H1 (cell line): ENCODE measurements around the gene GTSE1. TPM values are rescaled to one million over a fixed set of nuclear protein-coding genes. Genes with fewer than 3 reads are reported as not detected.

Source experiments
- BACH1 ChIP-seq: IDR thresholded peaks from 2 replicates; pipeline ENCODE4 v1.6.1; 2012; ENCODE audit warnings: low read length, improper control_type of control experiment
- BCL11A ChIP-seq, 2 experiments: IDR thresholded peaks; one replicate each; pipeline ENCODE4 v1.6.1; 2011; ENCODE audit warnings: low read depth in 2 of 2, low read length in 2 of 2, mild to moderate bottlenecking in 2 of 2
- CHD2 ChIP-seq: IDR thresholded peaks from 2 replicates; pipeline ENCODE4 v1.6.1; 2012; ENCODE audit warnings: low read length, improper control_type of control experiment
- EP300 ChIP-seq, 2 experiments: IDR thresholded peaks; 1 replicate in 1 of 2; 2 replicates in 1 of 2; pipeline ENCODE4 v1.6.1; 2011 to 2012; ENCODE audit warnings: low read depth in 2 of 2, low read length in 2 of 2, mild to moderate bottlenecking in 2 of 2, borderline replicate concordance in 1 of 2, inconsistent platforms in 1 of 2, moderate library complexity in 1 of 2
- JUND ChIP-seq: IDR thresholded peaks from 2 replicates; pipeline ENCODE4 v1.6.1; 2011; ENCODE audit warnings: mild to moderate bottlenecking, improper control_type of control experiment, low read length
- KDM1A ChIP-seq: fragments of 200-600, 300-600 bp; sonication (generic); IDR thresholded peaks from 2 replicates; pipeline ENCODE4 v1.7.1; 2016; ENCODE audit warnings: mild to moderate bottlenecking, low read length, borderline replicate concordance
- POU5F1 ChIP-seq: IDR thresholded peaks from 2 replicates; pipeline ENCODE4 v1.6.1; 2011; ENCODE audit warnings: low read depth, mild to moderate bottlenecking, low read length, moderate library complexity
- SIX5 ChIP-seq: IDR thresholded peaks from 2 replicates; pipeline ENCODE4 v1.6.1; 2011; ENCODE audit warnings: mild to moderate bottlenecking, low read depth, low read length
- SP1 ChIP-seq: IDR thresholded peaks from 2 replicates; pipeline ENCODE4 v1.6.1; 2011; ENCODE audit warnings: low read depth, low read length
- TAF1 ChIP-seq: IDR thresholded peaks from 2 replicates; pipeline ENCODE4 v1.6.1; 2011; ENCODE audit warnings: mild to moderate bottlenecking, low read depth, low read length
- TAF7 ChIP-seq: optimal IDR thresholded peaks from 2 replicates; pipeline ENCODE3; 2011; ENCODE audit warnings: low read depth, mild to moderate bottlenecking, inconsistent platforms, low read length, moderate library complexity, borderline replicate concordance
- polyA plus RNA-seq, 7 experiments: library from polyadenylated mRNA; depleted of rRNA in 3 of 7; stranded (reverse) in 5 of 7; unstranded in 2 of 7; fragments of >200 nt in 5 of 7; fragments of 200-250 nt in 2 of 7; gene quantifications; 1 replicate in 5 of 7; 2 replicates in 1 of 7; 4 replicates in 1 of 7; pipeline versions ENCODE4 v1.2.1 to v1.2.3, GENCODE V29; 2011 to 2013; ENCODE audit warnings: missing spikeins in 2 of 7, mixed read lengths in 2 of 7
- total RNA-seq: library from RNA; stranded (reverse); fragmentation: NEBNext Ultra II Directional; extraction: Animal tissue kit (Norgen Biotek cat#: 25700); gene quantifications from 2 replicates; pipeline ENCODE4 v1.2.1, GENCODE V29; 2021
- TF ChIP-seq, protein P1 (sequence below): fragments of 300-600 bp; sonication (generic); IDR thresholded peaks from 2 replicates; pipeline ENCODE4 v1.7.1; 2012; ENCODE audit warnings: low read length, moderate library complexity, mild to moderate bottlenecking, inconsistent platforms; ENCODE audit not compliant: insufficient replicate concordance

Gene GTSE1
- total and polyA plus RNA-seq, 2 of the 8 experiments (the other 6 are each of a cell fraction or from before 2014, with no cell fraction given): 17.5 to 38.6 TPM

- TF ChIP-seq, protein P1, sequence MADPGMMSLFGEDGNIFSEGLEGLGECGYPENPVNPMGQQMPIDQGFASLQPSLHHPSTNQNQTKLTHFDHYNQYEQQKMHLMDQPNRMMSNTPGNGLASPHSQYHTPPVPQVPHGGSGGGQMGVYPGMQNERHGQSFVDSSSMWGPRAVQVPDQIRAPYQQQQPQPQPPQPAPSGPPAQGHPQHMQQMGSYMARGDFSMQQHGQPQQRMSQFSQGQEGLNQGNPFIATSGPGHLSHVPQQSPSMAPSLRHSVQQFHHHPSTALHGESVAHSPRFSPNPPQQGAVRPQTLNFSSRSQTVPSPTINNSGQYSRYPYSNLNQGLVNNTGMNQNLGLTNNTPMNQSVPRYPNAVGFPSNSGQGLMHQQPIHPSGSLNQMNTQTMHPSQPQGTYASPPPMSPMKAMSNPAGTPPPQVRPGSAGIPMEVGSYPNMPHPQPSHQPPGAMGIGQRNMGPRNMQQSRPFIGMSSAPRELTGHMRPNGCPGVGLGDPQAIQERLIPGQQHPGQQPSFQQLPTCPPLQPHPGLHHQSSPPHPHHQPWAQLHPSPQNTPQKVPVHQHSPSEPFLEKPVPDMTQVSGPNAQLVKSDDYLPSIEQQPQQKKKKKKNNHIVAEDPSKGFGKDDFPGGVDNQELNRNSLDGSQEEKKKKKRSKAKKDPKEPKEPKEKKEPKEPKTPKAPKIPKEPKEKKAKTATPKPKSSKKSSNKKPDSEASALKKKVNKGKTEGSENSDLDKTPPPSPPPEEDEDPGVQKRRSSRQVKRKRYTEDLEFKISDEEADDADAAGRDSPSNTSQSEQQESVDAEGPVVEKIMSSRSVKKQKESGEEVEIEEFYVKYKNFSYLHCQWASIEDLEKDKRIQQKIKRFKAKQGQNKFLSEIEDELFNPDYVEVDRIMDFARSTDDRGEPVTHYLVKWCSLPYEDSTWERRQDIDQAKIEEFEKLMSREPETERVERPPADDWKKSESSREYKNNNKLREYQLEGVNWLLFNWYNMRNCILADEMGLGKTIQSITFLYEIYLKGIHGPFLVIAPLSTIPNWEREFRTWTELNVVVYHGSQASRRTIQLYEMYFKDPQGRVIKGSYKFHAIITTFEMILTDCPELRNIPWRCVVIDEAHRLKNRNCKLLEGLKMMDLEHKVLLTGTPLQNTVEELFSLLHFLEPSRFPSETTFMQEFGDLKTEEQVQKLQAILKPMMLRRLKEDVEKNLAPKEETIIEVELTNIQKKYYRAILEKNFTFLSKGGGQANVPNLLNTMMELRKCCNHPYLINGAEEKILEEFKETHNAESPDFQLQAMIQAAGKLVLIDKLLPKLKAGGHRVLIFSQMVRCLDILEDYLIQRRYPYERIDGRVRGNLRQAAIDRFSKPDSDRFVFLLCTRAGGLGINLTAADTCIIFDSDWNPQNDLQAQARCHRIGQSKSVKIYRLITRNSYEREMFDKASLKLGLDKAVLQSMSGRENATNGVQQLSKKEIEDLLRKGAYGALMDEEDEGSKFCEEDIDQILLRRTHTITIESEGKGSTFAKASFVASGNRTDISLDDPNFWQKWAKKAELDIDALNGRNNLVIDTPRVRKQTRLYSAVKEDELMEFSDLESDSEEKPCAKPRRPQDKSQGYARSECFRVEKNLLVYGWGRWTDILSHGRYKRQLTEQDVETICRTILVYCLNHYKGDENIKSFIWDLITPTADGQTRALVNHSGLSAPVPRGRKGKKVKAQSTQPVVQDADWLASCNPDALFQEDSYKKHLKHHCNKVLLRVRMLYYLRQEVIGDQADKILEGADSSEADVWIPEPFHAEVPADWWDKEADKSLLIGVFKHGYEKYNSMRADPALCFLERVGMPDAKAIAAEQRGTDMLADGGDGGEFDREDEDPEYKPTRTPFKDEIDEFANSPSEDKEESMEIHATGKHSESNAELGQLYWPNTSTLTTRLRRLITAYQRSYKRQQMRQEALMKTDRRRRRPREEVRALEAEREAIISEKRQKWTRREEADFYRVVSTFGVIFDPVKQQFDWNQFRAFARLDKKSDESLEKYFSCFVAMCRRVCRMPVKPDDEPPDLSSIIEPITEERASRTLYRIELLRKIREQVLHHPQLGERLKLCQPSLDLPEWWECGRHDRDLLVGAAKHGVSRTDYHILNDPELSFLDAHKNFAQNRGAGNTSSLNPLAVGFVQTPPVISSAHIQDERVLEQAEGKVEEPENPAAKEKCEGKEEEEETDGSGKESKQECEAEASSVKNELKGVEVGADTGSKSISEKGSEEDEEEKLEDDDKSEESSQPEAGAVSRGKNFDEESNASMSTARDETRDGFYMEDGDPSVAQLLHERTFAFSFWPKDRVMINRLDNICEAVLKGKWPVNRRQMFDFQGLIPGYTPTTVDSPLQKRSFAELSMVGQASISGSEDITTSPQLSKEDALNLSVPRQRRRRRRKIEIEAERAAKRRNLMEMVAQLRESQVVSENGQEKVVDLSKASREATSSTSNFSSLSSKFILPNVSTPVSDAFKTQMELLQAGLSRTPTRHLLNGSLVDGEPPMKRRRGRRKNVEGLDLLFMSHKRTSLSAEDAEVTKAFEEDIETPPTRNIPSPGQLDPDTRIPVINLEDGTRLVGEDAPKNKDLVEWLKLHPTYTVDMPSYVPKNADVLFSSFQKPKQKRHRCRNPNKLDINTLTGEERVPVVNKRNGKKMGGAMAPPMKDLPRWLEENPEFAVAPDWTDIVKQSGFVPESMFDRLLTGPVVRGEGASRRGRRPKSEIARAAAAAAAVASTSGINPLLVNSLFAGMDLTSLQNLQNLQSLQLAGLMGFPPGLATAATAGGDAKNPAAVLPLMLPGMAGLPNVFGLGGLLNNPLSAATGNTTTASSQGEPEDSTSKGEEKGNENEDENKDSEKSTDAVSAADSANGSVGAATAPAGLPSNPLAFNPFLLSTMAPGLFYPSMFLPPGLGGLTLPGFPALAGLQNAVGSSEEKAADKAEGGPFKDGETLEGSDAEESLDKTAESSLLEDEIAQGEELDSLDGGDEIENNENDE: no peak
- TF ChIP-seq TAF1 (no peak), JUND (no peak), CHD2 (no peak), TAF7 (no peak), KDM1A (no peak), BACH1 (no peak), SP1 (no peak), BCL11A (IDR thresholded peaks at IDR 0.05; ENCODE audit: low read depth in 2 of 2, low read length in 2 of 2) (no peak), POU5F1 (no peak), EP300 (IDR thresholded peaks at IDR 0.05; ENCODE audit: borderline replicate concordance in 1 of 2, low read depth in 2 of 2, low read length in 2 of 2) (no peak), SIX5 (no peak)
Observed at GRCh38 chr22:46273432-46274148, 23.1 kb upstream of the GTSE1 start (continued).
